HG03521 (cell line): ENCODE data around the gene MYBPHL.

ENCODE experiments used
- ATAC-seq: cut with Tn5 transposase; IDR thresholded peaks from one replicate; pipeline ENCODE4 v1.9.1; 2021; ENCODE audit warnings: mild to moderate bottlenecking, moderate library complexity; ENCODE audit not compliant: unreplicated experiment

Gene MYBPHL

DNA sequence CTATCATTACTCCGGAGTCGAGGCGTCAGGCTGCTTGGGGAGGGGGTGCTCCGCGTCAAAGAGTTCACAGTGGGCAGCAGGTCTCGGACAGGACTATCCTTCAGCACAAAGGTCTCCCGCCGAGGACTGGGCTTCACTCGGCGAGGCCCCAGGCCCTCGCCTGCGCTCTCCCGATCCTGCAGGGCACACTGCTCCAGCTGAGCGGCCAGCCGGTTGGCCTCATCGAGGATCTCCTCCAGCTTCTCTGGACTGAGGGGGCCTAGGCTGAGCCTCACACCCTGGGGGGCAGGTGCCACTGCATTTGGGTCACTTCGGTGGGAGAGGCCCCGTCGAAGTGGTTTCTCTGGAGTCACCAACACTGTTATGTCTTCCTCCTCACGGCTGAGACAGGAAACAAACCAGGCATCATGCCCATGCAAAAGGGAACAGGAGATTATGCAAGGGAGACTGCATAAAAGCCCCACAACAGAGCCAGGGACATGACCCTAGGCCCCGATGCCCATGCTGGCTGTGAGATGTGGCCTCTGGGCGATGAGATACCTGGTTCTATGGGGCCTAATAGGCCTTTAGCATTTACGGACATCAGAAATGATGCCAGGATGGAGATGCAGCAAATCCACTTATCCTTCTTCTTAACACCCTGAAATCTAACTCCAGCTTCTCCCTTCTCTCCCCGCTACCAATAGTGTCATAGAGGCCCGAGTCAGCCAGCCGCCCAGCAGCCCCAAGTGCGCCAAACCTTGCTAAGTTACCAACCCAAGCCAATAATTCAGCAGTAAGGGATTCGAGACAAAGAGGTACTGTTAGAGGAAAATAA is 24.9 kb downstream of the MYBPHL start:
- ATAC-seq, result no peak

DNA sequence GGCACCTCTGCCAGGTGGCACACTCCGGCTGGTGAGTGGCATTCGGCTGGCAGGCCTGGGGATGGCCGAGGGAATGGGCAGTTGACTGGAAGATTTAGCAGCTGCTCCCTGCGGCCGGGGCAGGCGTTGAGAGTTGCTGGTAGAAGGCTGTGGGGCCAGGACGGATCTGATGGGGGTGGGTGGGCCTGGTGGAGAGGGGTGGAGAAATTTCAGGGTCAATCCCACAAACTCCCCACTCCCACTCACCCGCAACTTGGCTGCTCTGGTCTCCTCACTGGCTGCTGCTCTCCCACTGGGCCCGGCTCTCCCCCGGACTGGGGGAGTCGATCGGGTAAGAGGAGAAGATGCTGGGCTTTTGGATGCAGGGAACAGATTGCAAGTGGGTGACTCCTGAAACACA is 25.9 kb downstream of the MYBPHL start:
- no peak for ATAC-seq

- ATAC-seq, result no peak
Observed at GRCh38 chr1:109279615-109280278, 27.1 kb downstream of the MYBPHL start.

GRCh38 chr1:109277434-109278204 is 29.2 kb downstream of the MYBPHL start:
- ATAC-seq, result peak; percentile 81

- no peak for ATAC-seq
Observed at GRCh38 chr1:109275706-109276345, 31.0 kb downstream of the MYBPHL start.

GRCh38 chr1:109274533-109275476 is 32.0 kb downstream of the MYBPHL start:
- no peak for ATAC-seq

DNA sequence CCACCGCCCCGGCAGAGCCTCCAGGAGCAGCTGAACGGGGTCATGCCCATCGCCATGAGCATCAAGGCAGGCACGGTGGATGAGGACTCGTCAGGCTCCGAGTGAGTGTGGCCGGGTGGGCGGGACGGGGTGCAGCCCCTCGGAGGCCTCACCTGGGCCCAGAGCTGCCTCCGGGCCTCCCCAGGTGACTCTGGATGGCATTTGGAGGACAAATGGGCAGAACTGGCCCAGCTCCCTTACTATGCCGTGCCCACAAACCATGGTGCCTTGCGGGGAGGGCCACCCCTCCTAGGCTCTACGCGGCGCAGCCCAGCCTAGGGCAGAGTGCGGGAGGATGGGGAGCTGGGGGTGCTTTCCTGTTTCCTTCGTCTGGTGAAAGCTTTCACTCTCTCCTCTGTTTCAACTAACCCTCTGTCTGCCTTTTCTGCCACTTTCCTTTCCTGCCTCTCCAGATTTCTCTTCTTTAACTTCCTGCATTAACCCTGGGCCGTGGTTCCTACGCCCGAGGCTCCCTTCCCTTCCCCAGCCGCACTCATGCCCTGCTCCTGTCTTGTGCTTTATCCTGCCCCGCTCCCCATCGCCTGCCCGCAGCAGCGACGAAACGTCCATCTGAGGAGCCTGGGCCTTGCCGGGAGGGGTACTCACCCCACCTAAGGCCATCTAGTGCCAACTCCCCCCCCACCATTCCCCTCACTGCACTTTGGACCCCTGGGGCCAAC is 33.1 kb downstream of the MYBPHL start:
- no peak for ATAC-seq

DNA sequence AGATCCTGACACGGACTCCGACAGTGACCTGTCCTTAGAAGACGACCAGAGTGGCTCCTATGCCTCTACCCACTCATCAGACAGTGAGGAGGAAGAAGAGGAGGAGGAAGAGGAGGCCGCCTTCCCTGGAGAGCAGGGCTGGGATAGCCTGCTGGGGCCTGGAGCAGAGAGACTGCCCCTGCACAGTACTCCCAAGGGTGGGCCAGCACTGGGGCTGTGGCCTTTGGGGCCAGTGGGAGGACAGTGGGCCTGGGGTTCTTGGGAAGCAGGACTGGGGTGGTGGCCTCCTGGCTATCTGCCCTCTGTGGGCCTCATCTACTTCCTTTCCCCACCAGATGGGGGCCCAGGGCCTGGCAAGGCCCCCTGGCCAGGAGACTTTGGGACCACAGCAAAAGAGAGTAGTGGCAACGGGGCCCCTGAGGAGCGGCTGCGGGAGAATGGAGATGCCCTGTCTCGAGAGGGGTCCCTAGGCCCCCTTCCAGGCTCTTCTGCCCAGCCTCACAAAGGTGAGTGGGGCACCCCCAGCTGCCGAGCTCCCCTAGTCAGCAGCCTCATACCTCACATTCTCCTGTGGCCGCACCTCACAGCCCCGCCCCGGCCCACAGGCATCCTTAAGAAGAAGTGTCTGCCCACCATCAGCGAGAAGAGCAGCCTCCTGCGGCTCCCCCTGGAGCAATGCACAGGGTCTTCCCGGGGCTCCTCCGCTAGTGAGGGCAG is 33.8 kb downstream of the MYBPHL start:
- no peak for ATAC-seq

- ATAC-seq, result no peak
Observed at GRCh38 chr1:109272021-109272799, 34.6 kb downstream of the MYBPHL start.

DNA sequence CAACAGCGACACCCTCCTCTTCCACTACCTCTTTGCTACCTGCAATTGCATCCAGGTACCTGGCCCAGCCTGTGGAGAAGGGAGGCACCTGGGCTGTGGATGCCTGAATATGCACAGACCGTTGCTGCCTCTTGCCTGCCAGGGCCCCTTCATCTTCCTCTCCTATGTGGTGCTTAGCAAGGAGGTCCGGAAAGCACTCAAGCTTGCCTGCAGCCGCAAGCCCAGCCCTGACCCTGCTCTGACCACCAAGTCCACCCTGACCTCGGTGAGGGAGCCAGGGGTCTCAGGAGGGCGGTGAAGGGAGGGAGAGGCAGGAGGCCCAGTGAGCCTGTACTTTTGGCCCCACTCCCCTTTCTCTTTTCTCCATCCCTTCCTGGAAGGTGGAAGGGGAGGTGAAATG is 35.4 kb downstream of the MYBPHL start:
- no peak for ATAC-seq

DNA sequence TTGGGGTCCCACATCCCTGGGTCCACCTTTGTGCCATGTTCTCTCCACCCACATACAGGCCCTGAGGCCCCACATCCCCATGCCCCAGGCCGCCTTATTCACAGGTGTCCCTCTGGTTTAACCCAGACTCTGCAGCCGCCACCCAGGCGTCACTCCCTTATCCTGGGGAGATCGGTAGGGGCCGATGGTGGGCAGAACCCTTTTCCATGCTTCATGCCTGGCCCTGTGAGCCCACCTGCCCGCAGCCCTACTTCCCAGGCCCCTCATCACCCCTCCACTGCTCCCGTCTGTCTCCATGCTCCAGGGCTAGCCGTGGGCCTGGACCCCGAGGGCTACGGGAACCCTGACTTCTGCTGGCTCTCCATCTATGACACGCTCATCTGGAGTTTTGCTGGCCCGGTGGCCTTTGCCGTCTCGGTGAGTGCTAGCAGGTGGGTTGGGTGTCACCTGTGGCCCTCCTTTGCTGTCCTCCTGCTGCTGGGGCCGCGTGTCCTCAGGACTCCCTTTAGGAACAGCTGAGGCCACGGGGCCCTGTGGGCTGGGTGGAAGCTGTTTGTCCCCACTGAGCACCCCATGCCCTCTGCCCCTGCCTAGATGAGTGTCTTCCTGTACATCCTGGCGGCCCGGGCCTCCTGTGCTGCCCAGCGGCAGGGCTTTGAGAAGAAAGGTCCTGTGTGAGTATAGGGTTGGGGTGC is 36.0 kb downstream of the MYBPHL start:
- no peak for ATAC-seq

DNA sequence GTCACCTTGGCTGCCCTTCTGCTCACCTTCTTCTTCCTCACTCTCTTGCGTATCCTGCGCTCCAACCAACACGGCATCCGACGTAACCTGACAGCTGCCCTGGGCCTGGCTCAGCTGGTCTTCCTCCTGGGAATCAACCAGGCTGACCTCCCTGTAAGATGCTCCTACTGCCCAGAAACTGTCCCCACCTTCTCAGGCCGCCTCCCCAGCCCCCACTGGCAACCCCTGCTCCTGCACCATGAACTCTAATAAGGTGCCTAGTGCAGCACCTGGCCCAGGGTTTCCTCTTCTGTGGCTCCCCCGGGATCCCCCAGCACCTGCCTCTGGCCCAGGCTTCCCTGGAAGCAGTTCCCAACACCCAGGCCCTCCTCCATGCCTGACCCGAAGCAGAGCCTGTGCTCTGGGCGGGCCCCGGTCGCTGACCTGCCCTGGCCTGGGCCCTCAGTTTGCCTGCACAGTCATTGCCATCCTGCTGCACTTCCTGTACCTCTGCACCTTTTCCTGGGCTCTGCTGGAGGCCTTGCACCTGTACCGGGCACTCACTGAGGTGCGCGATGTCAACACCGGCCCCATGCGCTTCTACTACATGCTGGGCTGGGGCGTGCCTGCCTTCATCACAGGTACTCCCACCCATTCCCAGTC is 36.7 kb downstream of the MYBPHL start:
- no peak for ATAC-seq

DNA sequence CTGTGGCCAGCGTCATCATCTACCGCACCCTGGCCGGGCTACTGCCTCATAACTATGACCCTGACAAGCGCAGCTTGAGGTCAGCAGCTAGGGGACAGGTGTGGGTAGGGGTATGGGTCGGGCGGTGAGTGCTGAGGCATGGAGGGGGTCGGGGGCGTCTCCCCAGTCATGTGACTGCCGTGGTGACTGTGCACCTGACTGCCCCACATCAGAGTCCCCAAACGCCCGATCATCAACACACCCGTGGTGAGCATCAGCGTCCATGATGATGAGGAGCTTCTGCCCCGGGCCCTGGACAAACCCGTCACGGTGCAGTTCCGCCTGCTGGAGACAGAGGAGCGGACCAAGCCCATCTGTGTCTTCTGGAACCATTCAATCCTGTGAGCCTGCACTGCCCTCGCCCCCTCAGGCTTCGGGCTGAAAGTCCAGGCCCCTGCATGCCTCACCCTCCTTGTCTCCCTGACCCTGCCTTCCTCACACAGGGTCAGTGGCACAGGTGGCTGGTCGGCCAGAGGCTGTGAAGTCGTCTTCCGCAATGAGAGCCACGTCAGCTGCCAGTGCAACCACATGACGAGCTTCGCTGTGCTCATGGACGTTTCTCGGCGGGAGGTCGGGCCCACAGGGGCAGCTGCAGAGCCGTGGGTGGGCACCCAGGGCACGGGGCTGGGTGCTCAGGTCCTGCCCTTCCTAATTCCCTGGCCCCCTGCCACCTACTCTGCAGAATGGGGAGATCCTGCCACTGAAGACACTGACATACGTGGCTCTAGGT is 37.4 kb downstream of the MYBPHL start:
- no peak for ATAC-seq

- no peak for ATAC-seq
Observed at GRCh38 chr1:109268431-109269211, 38.2 kb downstream of the MYBPHL start.

- ATAC-seq, result no peak
Observed at GRCh38 chr1:109267743-109268300, 39.0 kb downstream of the MYBPHL start.
